ENCODE data around the gene KIF13A. TPM values are rescaled to one million over a fixed set of nuclear protein-coding genes. Genes with fewer than 3 reads are reported as not detected.
"Not testable (repeated sequence)": the region's sequence is repeated elsewhere in the genome, so short reads cannot be mapped to it uniquely, and the experiment has no call there.

Gene KIF13A
- total RNA-seq, 2 donors from 2014 or later, result 36.8 to 57.5 TPM

- intact Hi-C loops (cut with DNase I), result no loop called here
- Histone ChIP-seq H3K4me1 (replicated peaks) (no peaks in the 10 kb centered on the region), H3K27ac (no peak overlapping the region), H3K36me3 (no peaks in the 10 kb centered on the region), H3K27me3 (replicated peaks; ENCODE audit: insufficient read depth) (no peaks in the 10 kb centered on the region), H3K4me3 (no peak overlapping the region), H3K9me3 (no peaks in the 10 kb centered on the region)
- 88% methylated on average over 2 of the region's 2 CpGs for WGBS
- no peak for DNase-seq (ENCODE audit: low spot score)
- no peak for TF ChIP-seq CTCF (IDR thresholded peaks at IDR 0.05)
- no peak for TF ChIP-seq POLR2AphosphoS5 (IDR thresholded peaks at IDR 0.05)
- TF ChIP-seq POLR2A (IDR thresholded peaks at IDR 0.05), result no peak
Measured at GRCh38 chr6:17921454-17921853, 66.0 kb downstream of the KIF13A start.

- Histone ChIP-seq H3K9me3 (no peaks in the 10 kb centered on the region), H3K36me3 (no peaks in the 10 kb centered on the region), H3K4me3 (no peak overlapping the region), H3K27me3 (replicated peaks; ENCODE audit: insufficient read depth) (no peaks in the 10 kb centered on the region), H3K4me1 (replicated peaks) (no peaks in the 10 kb centered on the region), H3K27ac (no peak overlapping the region)
- DNase-seq (ENCODE audit: low spot score), result no peak
- intact Hi-C loops (cut with DNase I), result no loop called here
- 92% methylated on average over 4 of the region's 4 CpGs for WGBS
- TF ChIP-seq CTCF (IDR thresholded peaks at IDR 0.05) (no peak), POLR2A (IDR thresholded peaks at IDR 0.05) (no peak), POLR2AphosphoS5 (IDR thresholded peaks at IDR 0.05) (no peak)
Measured at GRCh38 chr6:17919496-17919895, 67.9 kb downstream of the KIF13A start.

- Histone ChIP-seq H3K4me3 (no peak overlapping the region), H3K9me3 (no peaks in the 10 kb centered on the region), H3K4me1 (replicated peaks) (no peaks in the 10 kb centered on the region), H3K27me3 (replicated peaks; ENCODE audit: insufficient read depth) (no peaks in the 10 kb centered on the region), H3K27ac (no peak overlapping the region), H3K36me3 (no peaks in the 10 kb centered on the region)
- intact Hi-C loops (cut with DNase I), result no loop called here
- 83% methylated on average over 9 of the region's 9 CpGs for WGBS
- TF ChIP-seq POLR2A (IDR thresholded peaks at IDR 0.05) (no peak), POLR2AphosphoS5 (IDR thresholded peaks at IDR 0.05) (no peak), CTCF (IDR thresholded peaks at IDR 0.05) (no peak)
- no peak for DNase-seq (ENCODE audit: low spot score)
Measured at GRCh38 chr6:17917837-17918763, 69.3 kb downstream of the KIF13A start.

- no peaks in the 10 kb centered on the region for H3K27me3 ChIP-seq (replicated peaks; ENCODE audit: insufficient read depth)
- H3K4me3 ChIP-seq, result no peak overlapping the region
- 96% methylated on average over 2 of the region's 2 CpGs for WGBS
- no peaks in the 10 kb centered on the region for H3K36me3 ChIP-seq
- TF ChIP-seq POLR2AphosphoS5 (IDR thresholded peaks at IDR 0.05) (no peak), POLR2A (IDR thresholded peaks at IDR 0.05) (no peak), CTCF (IDR thresholded peaks at IDR 0.05) (no peak)
- intact Hi-C loops (cut with DNase I), result no loop called here
- no peaks in the 10 kb centered on the region for H3K9me3 ChIP-seq
- DNase-seq (ENCODE audit: low spot score), result no peak
- no peaks in the 10 kb centered on the region for H3K4me1 ChIP-seq (replicated peaks)
- no peak overlapping the region for H3K27ac ChIP-seq
Measured at GRCh38 chr6:17914651-17915050, 72.8 kb downstream of the KIF13A start.

- H3K4me1 ChIP-seq (replicated peaks), result peaks cover 4% of the 10 kb centered on the region
- TF ChIP-seq POLR2AphosphoS5 (IDR thresholded peaks at IDR 0.05), result no peak
- no peak for TF ChIP-seq CTCF (IDR thresholded peaks at IDR 0.05)
- TF ChIP-seq POLR2A (IDR thresholded peaks at IDR 0.05), result no peak
- no peak overlapping the region for H3K27ac ChIP-seq
- DNase-seq (ENCODE audit: low spot score), result no peak
- intact Hi-C loops (cut with DNase I), result no loop called here
- H3K4me3 ChIP-seq, result no peak overlapping the region
- H3K36me3 ChIP-seq, result no peaks in the 10 kb centered on the region
- H3K9me3 ChIP-seq, result no peaks in the 10 kb centered on the region
- no peaks in the 10 kb centered on the region for H3K27me3 ChIP-seq (replicated peaks; ENCODE audit: insufficient read depth)
Measured at GRCh38 chr6:17912521-17912920, 74.9 kb downstream of the KIF13A start.

GRCh38 chr6:17911656-17912055, 75.8 kb downstream of the KIF13A start:
- WGBS, result 96% methylated on average over 11 of the region's 11 CpGs
- DNase-seq (ENCODE audit: low spot score); H3K4me3 ChIP-seq; H3K9me3 ChIP-seq; H3K27me3 ChIP-seq (replicated peaks; ENCODE audit: insufficient read depth); intact Hi-C loops (cut with DNase I); H3K4me1 ChIP-seq (replicated peaks); H3K36me3 ChIP-seq; H3K27ac ChIP-seq: not testable (repeated sequence)

Data from prostate gland (tissue), 2 donors.